Lung (tissue), 12 donors: Measurements from ENCODE around the gene MYZAP. TPM values are rescaled to one million over a fixed set of nuclear protein-coding genes. Genes with fewer than 3 reads are reported as not detected.

ENCODE experiments used
- ATAC-seq: fragments of 200-7000 bp; cut with Tn5 transposase; one replicate; pipeline ENCODE4 v1.9.1; 2020; ENCODE audit warnings: moderate number of reproducible peaks; ENCODE audit not compliant: insufficient read depth, low FRiP score
- DNase-seq, 3 donors: peaks; one replicate each; pipeline ENCODE4 v3.0.0-alpha.2; 2013 to 2017
- H3K27ac ChIP-seq, 2 donors: one replicate each; pipeline ENCODE4 v1.5.1; 2013; ENCODE audit warnings: mild to moderate bottlenecking in 2 of 2, moderate library complexity in 2 of 2, control low read depth in 1 of 2, inconsistent platforms in 1 of 2, low read depth in 1 of 2, low read length in 1 of 2
- H3K27me3 ChIP-seq, 3 donors: one replicate each; pipeline ENCODE4 v1.5.1; 2013; ENCODE audit warnings: low read length in 2 of 3; ENCODE audit not compliant: control insufficient read depth in 3 of 3, insufficient read depth in 3 of 3
- H3K36me3 ChIP-seq, 4 donors: one replicate each; pipeline ENCODE4 v1.5.1; 2013; ENCODE audit warnings: low read length in 4 of 4, mild to moderate bottlenecking in 1 of 4, moderate library complexity in 1 of 4; ENCODE audit not compliant: control insufficient read depth in 4 of 4, insufficient read depth in 4 of 4
- H3K4me1 ChIP-seq, 5 donors: one replicate each; pipeline ENCODE4 v1.5.1; 2013; ENCODE audit warnings: low read length in 5 of 5, mild to moderate bottlenecking in 2 of 5, moderate library complexity in 1 of 5; ENCODE audit not compliant: control insufficient read depth in 5 of 5, insufficient read depth in 5 of 5
- H3K4me3 ChIP-seq: one replicate; pipeline ENCODE4 v1.5.1; 2013; ENCODE audit warnings: mild to moderate bottlenecking, control low read depth, moderate library complexity
- H3K9ac ChIP-seq, 2 donors: one replicate each; pipeline ENCODE4 v1.5.1; 2013; ENCODE audit warnings: low read length in 2 of 2, control low read depth in 1 of 2; ENCODE audit not compliant: insufficient read depth in 1 of 2
- H3K9me3 ChIP-seq, 4 donors: one replicate each; pipeline ENCODE4 v1.5.1; 2013; ENCODE audit warnings: low read length in 3 of 4, mild to moderate bottlenecking in 1 of 4, moderate library complexity in 1 of 4; ENCODE audit not compliant: control insufficient read depth in 4 of 4, insufficient read depth in 3 of 4
- WGBS, 2 donors: extraction: QIAGEN DNeasy Blood & Tissue Kit; methylation state at CpG; one replicate each; pipeline ENCODE4 v1.1.7; 2013; 5-methylcytosine and 5-hydroxymethylcytosine counted together
- polyA plus RNA-seq, 2 donors: library from polyadenylated mRNA; stranded (reverse); fragments of 200-250 nt; gene quantifications; one replicate each; pipeline ENCODE4 v1.2.1, GENCODE V29; 2013
- total RNA-seq, 2 donors: library from RNA; depleted of rRNA in 1 of 2; stranded (reverse); fragments of >200 nt in 1 of 2; gene quantifications; one replicate each; pipeline ENCODE4 v1.2.1, GENCODE V29; 2014 to 2021
- TF ChIP-seq, protein P1 (sequence below): IDR thresholded peaks from 2 replicates; pipeline ENCODE4 v1.5.1; 2012; ENCODE audit warnings: mild to moderate bottlenecking; ENCODE audit errors: control extremely low read depth, extremely low read depth
- donor health status: control.
- donor health status: control.
- donor health status: Bipolar disorder and iron deficiency.
- donor health status: healthy.
- donor health status: DM: yes; HTN: yes; CAD: no.

The MYZAP gene
- total and polyA plus RNA-seq, 4 donors = 6.9 to 36.9 (median 11.6) TPM

- ATAC-seq = peak; percentile 27
Observed at GRCh38 chr15:57675481-57676181, 83.9 kb downstream of the MYZAP start.

GRCh38 chr15:57676585-57676984 is 84.9 kb downstream of the MYZAP start:
- Histone ChIP-seq H3K4me1 (peaks cover 0 to 26% (median 0%) of the 10 kb centered on the region in 5 donors), H3K9ac (no peak overlapping the region), H3K4me3 (no peak overlapping the region), H3K36me3 (peaks cover 0 to 7% (median 2%) of the 10 kb centered on the region in 4 donors), H3K27ac (no peak overlapping the region), H3K9me3 (no peaks in the 10 kb centered on the region), H3K27me3 (no peaks in the 10 kb centered on the region)
- TF ChIP-seq, protein P1, sequence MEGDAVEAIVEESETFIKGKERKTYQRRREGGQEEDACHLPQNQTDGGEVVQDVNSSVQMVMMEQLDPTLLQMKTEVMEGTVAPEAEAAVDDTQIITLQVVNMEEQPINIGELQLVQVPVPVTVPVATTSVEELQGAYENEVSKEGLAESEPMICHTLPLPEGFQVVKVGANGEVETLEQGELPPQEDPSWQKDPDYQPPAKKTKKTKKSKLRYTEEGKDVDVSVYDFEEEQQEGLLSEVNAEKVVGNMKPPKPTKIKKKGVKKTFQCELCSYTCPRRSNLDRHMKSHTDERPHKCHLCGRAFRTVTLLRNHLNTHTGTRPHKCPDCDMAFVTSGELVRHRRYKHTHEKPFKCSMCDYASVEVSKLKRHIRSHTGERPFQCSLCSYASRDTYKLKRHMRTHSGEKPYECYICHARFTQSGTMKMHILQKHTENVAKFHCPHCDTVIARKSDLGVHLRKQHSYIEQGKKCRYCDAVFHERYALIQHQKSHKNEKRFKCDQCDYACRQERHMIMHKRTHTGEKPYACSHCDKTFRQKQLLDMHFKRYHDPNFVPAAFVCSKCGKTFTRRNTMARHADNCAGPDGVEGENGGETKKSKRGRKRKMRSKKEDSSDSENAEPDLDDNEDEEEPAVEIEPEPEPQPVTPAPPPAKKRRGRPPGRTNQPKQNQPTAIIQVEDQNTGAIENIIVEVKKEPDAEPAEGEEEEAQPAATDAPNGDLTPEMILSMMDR = no peak
- 90 to 94% methylated on average over 5 of the region's 5 CpGs for WGBS, 2 donors
- no peak for DNase-seq
- ATAC-seq = no peak

More at GRCh38 chr15:57675481-57676181, 83.9 kb downstream of the MYZAP start:
- H3K4me3 ChIP-seq = no peak overlapping the region
- H3K4me1 ChIP-seq = peaks cover 0 to 25% (median 0%) of the 10 kb centered on the region in 5 donors
- H3K36me3 ChIP-seq = peaks cover 0 to 7% (median 2%) of the 10 kb centered on the region in 4 donors
- no peak overlapping the region for H3K9ac ChIP-seq
- DNase-seq = peak in 2 of 3 donors; percentile 10 to 16
- no peaks in the 10 kb centered on the region for H3K27me3 ChIP-seq
- H3K9me3 ChIP-seq = no peaks in the 10 kb centered on the region
- H3K27ac ChIP-seq = peak overlapping the region in 1 of 2 donors; percentile 73
- WGBS, 2 donors = 78 to 88% methylated on average over 9 of the region's 9 CpGs
- TF ChIP-seq, protein P1 = no peak

DNA sequence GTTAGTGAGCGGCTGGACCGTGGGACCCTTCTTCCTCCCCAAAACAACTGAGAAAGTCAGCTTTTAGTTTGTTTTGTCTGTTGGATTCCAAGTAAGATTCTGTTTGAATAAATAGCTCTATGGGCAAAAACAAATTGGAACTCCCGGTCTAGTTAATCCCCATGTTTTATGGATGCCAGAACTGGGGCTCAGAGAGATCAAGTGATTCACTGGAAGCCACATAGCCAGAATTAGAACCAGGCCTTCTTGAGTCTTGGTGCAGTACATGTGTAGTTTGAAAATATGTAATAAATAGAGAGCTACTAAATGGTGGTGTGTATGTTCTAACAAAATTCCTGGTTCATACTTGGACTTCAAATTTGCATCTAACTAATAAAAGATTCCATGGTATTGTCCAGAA is 85.5 kb downstream of the MYZAP start:
- Histone ChIP-seq H3K4me3 (no peak overlapping the region), H3K9ac (no peak overlapping the region), H3K4me1 (peaks cover 0 to 32% (median 0%) of the 10 kb centered on the region in 5 donors), H3K36me3 (peaks cover 0 to 5% (median 2%) of the 10 kb centered on the region in 4 donors), H3K27ac (no peak overlapping the region), H3K9me3 (no peaks in the 10 kb centered on the region), H3K27me3 (no peaks in the 10 kb centered on the region)
- 95 to 96% methylated on average over 3 of the region's 3 CpGs for WGBS, 2 donors
- DNase-seq (no peak), ATAC-seq (no peak)
- TF ChIP-seq, protein P1 = no peak
